Hepatocyte (in vitro differentiated cells): ENCODE data around the gene DKK1. TPM values are rescaled to one million over a fixed set of nuclear protein-coding genes. Genes with fewer than 3 reads are reported as not detected.

Experiments used
- DNase-seq: peaks from one replicate; pipeline ENCODE4 v3.0.0-alpha.2; 2016; ENCODE audit warnings: low spot score
- H2AFZ ChIP-seq: fragments of 200-600 bp; sonication (generic); 2 replicates; pipeline ENCODE4 v1.6.0; 2016; ENCODE audit warnings: antibody characterized with exemption, mild to moderate bottlenecking
- H3K27ac ChIP-seq: fragments of 200-600 bp; sonication (generic); 2 replicates; pipeline ENCODE4 v1.5.1; 2016; ENCODE audit warnings: mild to moderate bottlenecking
- H3K27me3 ChIP-seq: fragments of 200-600 bp; sonication (generic); 2 replicates; pipeline ENCODE4 v1.6.1; 2016
- H3K36me3 ChIP-seq: fragments of 200-600 bp; sonication (generic); replicated peaks from 2 replicates; pipeline ENCODE4 v1.5.1; 2016; ENCODE audit warnings: low read depth; ENCODE audit not compliant: insufficient read depth
- H3K4me1 ChIP-seq: fragments of 200-600 bp; sonication (generic); 2 replicates; pipeline ENCODE4 v1.5.1; 2016; ENCODE audit warnings: mild to moderate bottlenecking, moderate library complexity; ENCODE audit not compliant: insufficient read depth
- H3K4me2 ChIP-seq: fragments of 200-600 bp; sonication (generic); 2 replicates; pipeline ENCODE4 v1.6.0; 2016
- H3K4me3 ChIP-seq: fragments of 200-600 bp; sonication (generic); 2 replicates; pipeline ENCODE4 v1.5.1; 2016; ENCODE audit warnings: mild to moderate bottlenecking
- H3K79me2 ChIP-seq: fragments of 200-600 bp; sonication (generic); 2 replicates; pipeline ENCODE4 v1.6.0; 2017; ENCODE audit warnings: mild to moderate bottlenecking
- H3K9me2 ChIP-seq: fragments of 200-600 bp; sonication (generic); replicated peaks from 2 replicates; pipeline ENCODE4 v1.6.0; 2017; ENCODE audit warnings: mild to moderate bottlenecking; ENCODE audit not compliant: insufficient read depth
- H3K9me3 ChIP-seq: fragments of 200-600 bp; sonication (generic); 2 replicates; pipeline ENCODE4 v1.5.1; 2016; ENCODE audit warnings: low read depth, mild to moderate bottlenecking
- H4K20me1 ChIP-seq: fragments of 200-600 bp; sonication (generic); 2 replicates; pipeline ENCODE4 v1.6.0; 2016; ENCODE audit warnings: mild to moderate bottlenecking; ENCODE audit not compliant: insufficient read depth, poor library complexity, severe bottlenecking
- CTCF ChIP-seq: fragments of 200-600 bp; sonication (generic); IDR thresholded peaks from 2 replicates; pipeline ENCODE4 v1.5.1; 2016; ENCODE audit warnings: antibody characterized with exemption, mild to moderate bottlenecking; ENCODE audit not compliant: poor library complexity
- EZH2 ChIP-seq: fragments of 200-600 bp; sonication (generic); IDR thresholded peaks from 2 replicates; pipeline ENCODE4 v1.6.1; 2016; ENCODE audit warnings: antibody characterized with exemption, mild to moderate bottlenecking, borderline replicate concordance
- EZH2phosphoT487 ChIP-seq: fragments of 200-600 bp; sonication (generic); IDR thresholded peaks from one replicate; pipeline ENCODE4 v1.6.1; 2018; ENCODE audit warnings: antibody characterized with exemption, mild to moderate bottlenecking, low read depth, moderate library complexity; ENCODE audit not compliant: unreplicated experiment, severe bottlenecking
- WGBS: methylation state at CpG from one replicate; pipeline ENCODE4 v1.1.6; 2016; ENCODE audit warnings: low lambda C conversion rate; ENCODE audit errors: missing lambda C conversion rate; 5-methylcytosine and 5-hydroxymethylcytosine counted together
- polyA plus RNA-seq: library from polyadenylated mRNA; unstranded; fragments of >200 nt; fragmentation: Nextera tagmentation; extraction: Ambion mirVana; gene quantifications from 2 replicates; pipeline ENCODE4 v1.2.1, GENCODE V29; 2016
- total RNA-seq: library from RNA; depleted of rRNA; stranded (reverse); fragments of >200 nt; gene quantifications from 2 replicates; pipeline ENCODE4 v1.2.3, GENCODE V29; 2014

DKK1 gene
- total and polyA plus RNA-seq, 2 experiments from 2014 or later: 40.3 to 62.4 TPM

DNA sequence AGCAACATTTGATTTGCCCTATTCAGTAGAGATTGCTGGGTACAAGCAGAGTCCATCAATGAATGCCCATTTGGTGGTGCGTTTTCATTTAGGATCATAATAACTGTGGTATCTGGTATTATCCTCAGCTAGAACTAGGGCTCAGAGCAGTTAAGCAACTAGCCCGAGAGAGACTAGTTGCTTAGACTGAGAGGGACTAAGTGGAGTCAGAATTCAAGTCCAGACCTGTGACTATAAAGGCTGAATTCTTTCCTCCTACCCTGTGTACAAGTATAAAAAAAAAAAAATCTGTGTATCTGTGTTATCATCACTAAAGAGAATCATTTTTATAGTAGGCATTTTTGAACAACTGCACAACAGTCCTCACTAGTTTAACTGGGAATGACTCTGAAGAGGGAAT lies 45.3 kb upstream of the DKK1 start:
- H3K9me2 ChIP-seq: no peaks in the 10 kb centered on the region
- no peak overlapping the region for H3K4me2 ChIP-seq
- H3K4me1 ChIP-seq: no peaks in the 10 kb centered on the region
- H3K27ac ChIP-seq: no peak overlapping the region
- no peak overlapping the region for H2AFZ ChIP-seq
- no peaks in the 10 kb centered on the region for H3K36me3 ChIP-seq
- no peaks in the 10 kb centered on the region for H4K20me1 ChIP-seq
- TF ChIP-seq EZH2phosphoT487: no peak
- TF ChIP-seq CTCF: no peak
- TF ChIP-seq EZH2: no peak
- no peak overlapping the region for H3K4me3 ChIP-seq
- H3K27me3 ChIP-seq: no peaks in the 10 kb centered on the region
- H3K79me2 ChIP-seq: no peaks in the 10 kb centered on the region
- WGBS: 96% methylated on average over 2 of the region's 2 CpGs
- H3K9me3 ChIP-seq: no peaks in the 10 kb centered on the region
- DNase-seq: no peak

DNA sequence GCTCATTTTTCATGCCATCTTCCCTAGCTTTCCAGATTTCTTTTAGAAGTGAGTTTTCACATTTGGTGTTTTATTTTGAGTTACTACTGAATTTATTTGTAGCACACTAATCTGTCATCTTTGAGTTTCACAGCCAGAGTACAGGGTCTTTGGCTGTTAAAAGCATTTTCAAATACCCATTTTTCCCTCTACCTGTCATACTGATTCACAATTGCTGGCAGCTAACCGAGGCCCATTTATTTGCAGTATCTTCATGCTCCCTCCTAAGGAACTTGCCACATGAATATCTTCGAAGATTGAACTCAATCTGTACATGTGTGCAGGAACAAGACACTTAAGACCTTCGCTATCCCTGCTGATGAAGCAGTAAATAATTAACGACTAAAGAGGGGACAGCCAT lies 44.8 kb upstream of the DKK1 start:
- Histone ChIP-seq H3K36me3 (no peaks in the 10 kb centered on the region), H3K4me2 (no peak overlapping the region), H2AFZ (no peak overlapping the region), H3K27me3 (no peaks in the 10 kb centered on the region), H3K27ac (no peak overlapping the region), H3K79me2 (no peaks in the 10 kb centered on the region), H3K4me3 (no peak overlapping the region), H4K20me1 (no peaks in the 10 kb centered on the region), H3K9me2 (no peaks in the 10 kb centered on the region), H3K4me1 (no peaks in the 10 kb centered on the region), H3K9me3 (no peaks in the 10 kb centered on the region)
- WGBS: 80% methylated on average over 4 of the region's 4 CpGs
- no peak for TF ChIP-seq CTCF
- TF ChIP-seq EZH2: no peak
- no peak for TF ChIP-seq EZH2phosphoT487
- DNase-seq: no peak

GRCh38 chr10:52276163-52276562 lies 37.9 kb upstream of the DKK1 start:
- 92% methylated on average over 2 of the region's 2 CpGs for WGBS
- Histone ChIP-seq H3K9me2 (no peaks in the 10 kb centered on the region), H3K4me2 (no peak overlapping the region)

More at GRCh38 chr10:52276163-52276562, 37.9 kb upstream of the DKK1 start:
- H3K9me3 ChIP-seq: no peaks in the 10 kb centered on the region
- no peak for TF ChIP-seq EZH2
- TF ChIP-seq EZH2phosphoT487: no peak
- no peak for TF ChIP-seq CTCF
- H2AFZ ChIP-seq: no peak overlapping the region
- DNase-seq: no peak
- H3K4me1 ChIP-seq: no peaks in the 10 kb centered on the region
- H3K36me3 ChIP-seq: no peaks in the 10 kb centered on the region
- H4K20me1 ChIP-seq: no peaks in the 10 kb centered on the region
- no peaks in the 10 kb centered on the region for H3K79me2 ChIP-seq
- H3K27me3 ChIP-seq: no peaks in the 10 kb centered on the region
- H3K4me3 ChIP-seq: no peak overlapping the region
- H3K27ac ChIP-seq: no peak overlapping the region
